Ovary (tissue), 3 donors: ENCODE data around the gene MS4A4A.

Source experiments
- POLR2A ChIP-seq: fragments of 450-650 bp; IDR thresholded peaks from one replicate; pipeline ENCODE4 v1.6.1; 2017; ENCODE audit warnings: antibody characterized with exemption, mild to moderate bottlenecking, moderate library complexity
- TF ChIP-seq, protein P1 (sequence below), 3 donors: fragments of 450-650 bp in 2 of 3; fragments of 200-600 bp in 1 of 3; IDR thresholded peaks; one replicate each; pipeline versions ENCODE4 v1.5.1 to v1.8.0; 2016 to 2022; ENCODE audit warnings: antibody characterized with exemption in 3 of 3, mild to moderate bottlenecking in 1 of 3
- donor health status: DM: no; HTN: no; CAD: no.

DNA sequence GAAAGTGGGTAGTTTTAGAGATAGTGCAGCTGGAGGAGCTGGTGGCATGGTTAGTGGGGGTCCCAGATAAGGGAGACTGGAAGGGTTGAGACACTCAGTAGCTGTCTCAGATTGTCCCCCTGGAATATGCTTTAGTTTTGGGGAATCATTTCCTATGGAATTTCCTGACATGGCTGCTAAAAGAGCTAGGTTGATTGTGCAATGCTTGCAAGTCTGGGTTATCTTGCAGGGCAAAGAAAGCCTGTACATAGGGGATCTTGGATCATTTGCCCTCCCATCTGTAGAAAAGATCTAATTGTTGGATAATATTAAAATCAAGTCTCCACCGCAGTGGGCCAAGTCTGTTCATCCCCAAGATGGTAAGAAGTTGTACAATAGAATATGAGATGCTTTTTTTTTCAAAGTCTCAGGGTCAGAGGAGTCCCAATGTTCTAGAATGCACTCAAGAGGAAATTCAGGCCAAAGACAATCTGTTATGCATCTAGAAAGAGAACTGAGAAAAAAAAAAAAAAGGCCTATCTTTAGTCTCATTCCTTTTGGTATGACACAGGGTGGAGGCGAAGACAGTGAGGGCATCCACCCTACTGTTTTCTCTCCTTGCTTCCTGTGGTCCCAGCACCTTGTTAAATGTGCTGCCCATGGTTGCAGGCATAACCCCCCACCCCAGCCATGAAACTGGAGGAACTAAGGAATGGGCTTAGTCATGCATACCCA is 66.8 kb downstream of the MS4A4A start:
- TF ChIP-seq, protein P1, sequence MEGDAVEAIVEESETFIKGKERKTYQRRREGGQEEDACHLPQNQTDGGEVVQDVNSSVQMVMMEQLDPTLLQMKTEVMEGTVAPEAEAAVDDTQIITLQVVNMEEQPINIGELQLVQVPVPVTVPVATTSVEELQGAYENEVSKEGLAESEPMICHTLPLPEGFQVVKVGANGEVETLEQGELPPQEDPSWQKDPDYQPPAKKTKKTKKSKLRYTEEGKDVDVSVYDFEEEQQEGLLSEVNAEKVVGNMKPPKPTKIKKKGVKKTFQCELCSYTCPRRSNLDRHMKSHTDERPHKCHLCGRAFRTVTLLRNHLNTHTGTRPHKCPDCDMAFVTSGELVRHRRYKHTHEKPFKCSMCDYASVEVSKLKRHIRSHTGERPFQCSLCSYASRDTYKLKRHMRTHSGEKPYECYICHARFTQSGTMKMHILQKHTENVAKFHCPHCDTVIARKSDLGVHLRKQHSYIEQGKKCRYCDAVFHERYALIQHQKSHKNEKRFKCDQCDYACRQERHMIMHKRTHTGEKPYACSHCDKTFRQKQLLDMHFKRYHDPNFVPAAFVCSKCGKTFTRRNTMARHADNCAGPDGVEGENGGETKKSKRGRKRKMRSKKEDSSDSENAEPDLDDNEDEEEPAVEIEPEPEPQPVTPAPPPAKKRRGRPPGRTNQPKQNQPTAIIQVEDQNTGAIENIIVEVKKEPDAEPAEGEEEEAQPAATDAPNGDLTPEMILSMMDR (IDR thresholded peaks at IDR 0.05) = no peak
- TF ChIP-seq POLR2A = no peak
